Peyer's patch (tissue), 4 donors: ENCODE results near the gene STX18. TPM values are rescaled to one million over a fixed set of nuclear protein-coding genes. Genes with fewer than 3 reads are reported as not detected.
"Not testable (repeated sequence)": the region's sequence is repeated elsewhere in the genome, so short reads cannot be mapped to it uniquely, and the experiment has no call there.

Source experiments
- DNase-seq, 3 donors: peaks; one replicate each; pipeline ENCODE4 v3.0.0-alpha.2; 2017 to 2019
- H3K27ac ChIP-seq, 4 donors: fragments of 200-600 bp; sonication (generic); one replicate each; pipeline ENCODE4 v1.5.1; 2016 to 2019
- H3K27me3 ChIP-seq, 2 donors: fragments of 200-600 bp; sonication (generic); one replicate each; pipeline ENCODE4 v1.5.1; 2019
- H3K36me3 ChIP-seq, 3 donors: fragments of 200-600 bp; sonication (generic); one replicate each; pipeline ENCODE4 v1.5.1; 2016 to 2019
- H3K4me1 ChIP-seq, 4 donors: fragments of 200-600 bp; sonication (generic); one replicate each; pipeline ENCODE4 v1.5.1; 2016 to 2019
- H3K4me3 ChIP-seq, 4 donors: fragments of 200-600 bp; sonication (generic); 1 replicate in 3 of 4; 2 replicates in 1 of 4; pipeline ENCODE4 v1.5.1; 2016 to 2019; ENCODE audit warnings: mild to moderate bottlenecking in 1 of 4
- H3K9me3 ChIP-seq, 4 donors: fragments of 200-600 bp; sonication (generic); one replicate each; pipeline ENCODE4 v1.5.1; 2016 to 2019; ENCODE audit warnings: mild to moderate bottlenecking in 1 of 4
- CTCF ChIP-seq, 6 experiments: fragments of 450-650 bp in 4 of 6; fragments of 200-600 bp in 2 of 6; sonication (generic) in 1 of 6; IDR thresholded peaks; one replicate each; pipeline ENCODE4 v1.5.1; 2017 to 2019; ENCODE audit warnings: antibody characterized with exemption in 6 of 6, mild to moderate bottlenecking in 3 of 6, moderate library complexity in 1 of 6
- POLR2A ChIP-seq, 2 donors: fragments of 450-650 bp; IDR thresholded peaks; one replicate each; pipeline ENCODE4 v1.5.1; 2017; ENCODE audit warnings: antibody characterized with exemption in 2 of 2, mild to moderate bottlenecking in 2 of 2, moderate library complexity in 2 of 2
- total RNA-seq, 4 donors: library from RNA; depleted of rRNA; stranded (reverse); fragments of >200 nt; gene quantifications; one replicate each; pipeline ENCODE4 v1.1.0, GENCODE V29; 2016

The STX18 gene
- total RNA-seq, 4 donors from 2014 or later, result 33.0 to 56.0 (median 42.3) TPM

- Histone ChIP-seq H3K36me3 (peaks cover 0 to 77% (median 0%) of the 10 kb centered on the region in 3 donors), H3K27ac (no peak overlapping the region), H3K27me3 (no peaks in the 10 kb centered on the region), H3K4me1 (no peaks in the 10 kb centered on the region), H3K9me3 (no peaks in the 10 kb centered on the region), H3K4me3 (no peak overlapping the region)
- peak in 1 of 3 donors; percentile 32 for DNase-seq
- no peak for TF ChIP-seq POLR2A (IDR thresholded peaks at IDR 0.05)
- TF ChIP-seq CTCF (IDR thresholded peaks at IDR 0.05), result no peak
Observed at GRCh38 chr4:4423706-4424498, 117.9 kb downstream of the STX18 start.

GRCh38 chr4:4422856-4423499 is 118.9 kb downstream of the STX18 start:
- DNase-seq, result no peak
- TF ChIP-seq CTCF (IDR thresholded peaks at IDR 0.05) (no peak), POLR2A (IDR thresholded peaks at IDR 0.05) (no peak)
- Histone ChIP-seq H3K27ac (no peak overlapping the region), H3K9me3 (no peaks in the 10 kb centered on the region), H3K4me3 (no peak overlapping the region), H3K27me3 (no peaks in the 10 kb centered on the region), H3K4me1 (no peaks in the 10 kb centered on the region), H3K36me3 (peaks cover 0 to 75% (median 0%) of the 10 kb centered on the region in 3 donors)

- not testable (repeated sequence) for H3K9me3 ChIP-seq, H3K27ac ChIP-seq, H3K4me3 ChIP-seq, H3K4me1 ChIP-seq, H3K27me3 ChIP-seq, DNase-seq
- peaks cover 0 to 79% (median 0%) of the 10 kb centered on the region in 3 donors for H3K36me3 ChIP-seq
Observed at GRCh38 chr4:4422117-4422516, 119.7 kb downstream of the STX18 start.

GRCh38 chr4:4421356-4421755 is 120.5 kb downstream of the STX18 start:
- Histone ChIP-seq H3K4me1 (no peaks in the 10 kb centered on the region), H3K4me3 (no peak overlapping the region), H3K27ac (no peak overlapping the region), H3K27me3 (no peaks in the 10 kb centered on the region), H3K9me3 (no peaks in the 10 kb centered on the region), H3K36me3 (peaks cover 0 to 79% (median 0%) of the 10 kb centered on the region in 3 donors)
- no peak for TF ChIP-seq POLR2A (IDR thresholded peaks at IDR 0.05)
- no peak for TF ChIP-seq CTCF (IDR thresholded peaks at IDR 0.05)
- no peak for DNase-seq

- Histone ChIP-seq H3K36me3 (peaks cover 0 to 75% (median 0%) of the 10 kb centered on the region in 3 donors), H3K4me1 (no peaks in the 10 kb centered on the region), H3K4me3 (no peak overlapping the region), H3K27ac (no peak overlapping the region), H3K27me3 (no peaks in the 10 kb centered on the region), H3K9me3 (peaks cover 0 to 3% (median 0%) of the 10 kb centered on the region in 4 donors)
- no peak for TF ChIP-seq POLR2A (IDR thresholded peaks at IDR 0.05)
- no peak for TF ChIP-seq CTCF (IDR thresholded peaks at IDR 0.05)
- no peak for DNase-seq
Observed at GRCh38 chr4:4420421-4420820, 121.4 kb downstream of the STX18 start.

GRCh38 chr4:4419896-4420295 is 122.0 kb downstream of the STX18 start:
- TF ChIP-seq POLR2A (IDR thresholded peaks at IDR 0.05) (no peak), CTCF (IDR thresholded peaks at IDR 0.05) (no peak)
- H3K36me3 ChIP-seq, result peaks cover 0 to 70% (median 0%) of the 10 kb centered on the region in 3 donors
- H3K4me1 ChIP-seq, result no peaks in the 10 kb centered on the region
- H3K27me3 ChIP-seq, result no peaks in the 10 kb centered on the region
- no peak overlapping the region for H3K27ac ChIP-seq
- H3K9me3 ChIP-seq, result peaks cover 0 to 6% (median 0%) of the 10 kb centered on the region in 4 donors
- no peak overlapping the region for H3K4me3 ChIP-seq
- no peak for DNase-seq
